HG03175 (cell line): ENCODE results near the gene JAML.

Source experiments
- ATAC-seq: cut with Tn5 transposase; IDR thresholded peaks from one replicate; pipeline ENCODE4 v1.9.1; 2021; ENCODE audit warnings: mild to moderate bottlenecking, moderate library complexity; ENCODE audit not compliant: unreplicated experiment

Gene JAML

DNA sequence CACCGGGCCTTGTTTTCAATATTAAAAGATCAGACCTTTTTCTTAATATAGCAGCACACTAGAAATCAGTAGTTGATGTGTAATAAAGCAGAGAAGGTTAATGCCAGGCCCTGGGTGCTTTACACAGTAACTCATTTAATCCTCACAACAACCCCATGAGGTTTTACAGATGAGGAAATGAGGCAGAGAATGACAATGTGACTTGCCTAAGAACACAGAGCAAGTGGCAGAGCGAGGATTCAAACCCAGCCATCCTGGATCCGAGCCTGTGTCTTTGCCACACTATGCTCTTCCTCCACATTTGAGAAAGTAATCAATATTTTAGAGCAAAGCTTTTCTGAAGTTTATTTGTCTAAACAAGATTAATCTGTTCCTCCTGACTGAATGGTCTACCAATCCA is 7.2 kb downstream of the JAML start:
- no peak for ATAC-seq

DNA sequence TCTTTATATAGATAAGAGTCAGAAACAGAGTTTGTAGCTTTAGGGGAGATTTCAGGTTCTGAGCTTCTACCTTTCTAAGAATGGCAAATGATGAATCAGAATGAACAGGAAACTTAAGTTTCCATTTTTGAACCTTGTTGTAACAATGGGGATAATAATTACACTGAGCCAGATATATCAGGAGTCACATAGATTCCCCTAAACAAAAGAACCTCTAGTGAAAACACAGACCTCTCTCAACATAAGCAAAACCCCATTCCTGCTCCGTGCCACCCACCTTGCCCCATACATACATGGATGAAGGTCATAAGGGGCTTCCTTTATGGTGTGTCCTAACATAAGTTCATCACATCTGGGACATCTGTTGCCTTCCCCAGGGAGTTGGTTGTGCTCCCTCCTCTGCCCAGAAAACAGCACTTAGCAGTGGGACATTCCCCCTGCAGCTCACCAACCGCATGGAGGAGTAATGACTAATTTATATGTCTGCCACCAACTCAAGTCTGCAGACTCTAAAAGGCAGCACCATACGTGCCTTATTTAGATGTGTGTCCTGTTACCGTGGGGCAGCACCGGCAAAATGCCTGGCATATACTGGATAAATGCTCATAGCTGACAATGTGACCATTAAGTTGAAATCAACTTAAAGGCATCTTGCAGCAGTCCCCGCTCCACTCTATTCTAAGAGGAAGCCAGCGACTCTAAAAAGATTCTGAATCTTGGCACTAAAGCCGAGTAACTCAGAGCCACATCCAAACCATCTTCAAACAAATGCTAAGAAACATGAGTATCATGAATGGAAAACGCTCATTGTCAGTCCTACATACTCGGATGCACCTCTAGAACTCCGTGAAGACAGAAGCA is 8.0 kb downstream of the JAML start:
- peak; percentile 46 for ATAC-seq

DNA sequence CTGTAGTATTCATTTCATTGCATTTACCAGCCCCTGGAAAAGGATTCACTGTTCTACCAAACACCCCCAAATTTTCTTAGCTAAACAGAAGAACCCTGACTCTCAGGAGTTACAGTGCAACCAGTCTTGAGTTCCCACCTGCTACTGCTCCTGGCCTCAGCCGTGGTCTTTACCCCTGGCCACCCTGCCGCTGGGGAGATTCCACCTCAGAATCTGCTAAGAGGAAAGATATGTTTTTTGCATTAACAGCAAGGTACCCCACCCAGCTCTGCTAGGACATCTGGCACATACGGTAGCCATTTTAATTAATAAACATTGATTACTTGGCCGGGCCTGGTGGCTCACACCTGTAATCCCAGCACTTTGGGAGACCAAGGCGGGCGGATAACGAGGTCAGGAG is 9.0 kb downstream of the JAML start:
- no peak for ATAC-seq

DNA sequence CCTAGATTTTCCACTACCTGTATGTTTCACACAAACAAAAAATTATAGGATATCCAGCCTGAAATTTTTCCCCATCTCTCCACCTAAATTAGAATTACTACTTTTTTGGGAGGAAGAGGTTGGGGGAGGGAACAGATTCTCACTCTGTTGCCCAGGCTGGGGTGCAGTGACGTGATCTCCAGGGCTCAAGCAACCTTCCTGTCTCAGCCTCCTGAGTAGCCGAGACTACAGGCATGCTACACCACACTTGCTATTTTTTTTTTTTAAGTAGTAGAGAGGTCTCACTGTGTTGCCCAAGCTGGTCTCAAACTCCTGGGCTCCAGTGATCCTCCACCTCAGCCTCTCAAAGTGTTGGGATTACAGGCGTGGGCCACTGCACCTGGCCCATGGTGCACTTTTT is 9.5 kb downstream of the JAML start:
- no peak for ATAC-seq

DNA sequence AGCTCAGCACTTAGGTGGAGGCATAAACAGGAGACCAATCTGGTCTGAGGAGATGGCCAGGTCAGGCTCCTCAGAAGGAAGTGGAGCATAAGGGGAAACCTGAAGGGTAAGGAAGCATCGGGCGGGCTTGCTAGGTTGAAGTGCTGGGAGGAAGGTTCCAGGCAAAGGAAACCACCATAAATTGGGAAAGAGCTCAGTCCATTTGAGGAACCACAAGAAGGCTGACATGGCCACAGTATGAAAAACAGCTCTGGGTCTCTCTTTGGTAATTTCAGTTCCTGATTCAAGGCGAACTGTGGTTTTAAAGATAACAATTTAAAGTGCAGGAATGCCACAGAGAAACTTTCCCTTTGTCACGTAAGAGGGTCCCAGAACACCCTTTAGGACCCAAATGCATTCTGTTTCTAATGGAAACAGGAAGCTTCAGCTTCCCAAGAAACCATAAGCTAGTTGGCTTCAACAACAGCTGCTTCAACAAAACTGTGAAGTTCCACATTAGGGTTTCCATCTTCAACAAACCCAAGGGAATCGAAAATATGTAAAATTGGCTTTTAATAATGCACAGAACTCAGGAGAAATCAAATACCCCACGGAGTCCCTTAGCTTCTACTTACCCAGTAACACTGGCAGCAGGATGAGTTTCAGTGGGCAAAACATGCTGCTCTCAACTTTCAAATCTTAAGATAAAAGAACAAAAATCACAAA is 10.4 kb downstream of the JAML start:
- peak; percentile 42 for ATAC-seq

DNA sequence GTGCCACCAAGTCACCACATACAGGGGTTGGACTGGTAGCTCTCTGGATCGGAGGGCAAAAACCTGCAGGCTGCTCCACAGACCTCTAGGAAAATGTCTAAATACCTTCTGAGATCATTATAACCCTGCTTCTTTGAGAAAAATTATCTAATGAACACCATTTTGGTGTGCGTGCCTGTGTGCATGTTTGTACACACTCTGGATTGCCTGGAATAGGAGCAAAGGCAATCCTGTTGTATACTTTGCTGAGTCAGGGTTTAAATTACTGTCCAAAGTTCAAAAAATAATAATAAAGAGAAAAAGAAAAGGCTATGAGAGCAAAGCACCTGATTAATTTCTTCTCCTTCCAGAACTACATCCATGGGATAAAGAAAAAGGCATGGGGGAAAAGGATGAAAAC is 11.0 kb downstream of the JAML start:
- no peak for ATAC-seq

DNA sequence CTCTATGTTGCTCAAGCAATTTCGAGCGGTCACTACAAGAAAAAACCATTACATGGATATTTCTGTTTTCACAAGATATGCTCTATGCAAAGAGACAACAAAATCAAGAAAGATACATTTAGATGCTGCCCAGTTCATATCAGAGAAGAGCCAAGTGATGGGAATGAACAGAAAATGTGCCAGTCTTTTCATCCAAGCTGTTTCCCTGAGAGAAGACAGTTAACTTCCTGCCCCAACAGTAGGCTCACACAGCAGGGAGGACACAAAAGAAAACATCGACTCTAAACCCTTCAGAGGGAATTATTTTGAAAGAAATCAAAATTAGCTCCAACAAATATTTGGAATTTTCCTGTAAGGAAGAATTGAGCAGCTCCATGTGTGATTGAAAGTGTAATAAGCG is 11.6 kb downstream of the JAML start:
- no peak for ATAC-seq

DNA sequence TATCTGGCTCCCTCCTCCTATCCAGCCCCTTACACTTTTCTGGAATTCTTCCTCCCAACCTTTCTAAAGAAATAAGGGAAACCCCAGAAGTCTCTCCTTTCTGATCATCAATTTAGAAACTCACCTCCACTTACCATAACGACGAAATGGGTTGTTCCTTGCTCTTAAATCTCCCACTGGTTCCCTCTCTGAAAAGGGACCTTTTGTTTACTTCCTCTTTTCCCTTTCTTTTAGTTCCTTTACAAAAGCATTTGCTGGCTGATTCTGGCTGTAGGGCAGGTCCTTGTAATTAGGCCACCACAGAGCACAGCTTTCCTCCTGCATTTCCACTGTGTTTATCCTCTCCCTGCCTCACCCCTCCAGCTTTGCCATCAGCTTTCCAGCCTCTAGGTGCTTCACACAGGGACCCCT is 12.0 kb downstream of the JAML start:
- no peak for ATAC-seq

DNA sequence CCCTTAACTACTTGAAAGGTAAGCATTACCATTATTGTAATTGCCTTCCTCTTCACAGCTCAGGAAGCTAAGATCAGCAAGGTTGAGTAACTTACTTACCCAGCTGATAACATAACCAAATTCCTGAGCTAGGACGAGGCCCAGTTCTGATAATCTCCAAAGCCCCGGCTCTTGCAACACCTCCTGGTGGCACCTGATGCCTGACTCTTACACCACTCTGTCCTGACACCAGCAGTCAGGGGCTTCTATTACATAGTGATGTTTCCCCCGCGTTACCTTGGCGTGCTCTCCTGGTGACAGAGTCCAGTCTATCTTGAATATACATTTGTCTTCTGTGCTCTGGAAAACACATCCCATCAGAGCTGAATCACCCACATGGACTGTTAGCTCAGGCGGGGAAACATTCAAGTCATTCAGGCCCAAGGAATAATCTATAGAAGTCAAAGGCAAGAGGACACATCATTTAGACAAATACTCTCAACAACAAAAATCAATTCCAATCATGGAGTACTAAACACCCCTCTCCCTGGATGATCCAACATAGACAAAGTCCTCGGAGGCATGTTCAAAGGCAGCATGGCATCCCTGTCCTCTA is 12.6 kb downstream of the JAML start:
- no peak for ATAC-seq

DNA sequence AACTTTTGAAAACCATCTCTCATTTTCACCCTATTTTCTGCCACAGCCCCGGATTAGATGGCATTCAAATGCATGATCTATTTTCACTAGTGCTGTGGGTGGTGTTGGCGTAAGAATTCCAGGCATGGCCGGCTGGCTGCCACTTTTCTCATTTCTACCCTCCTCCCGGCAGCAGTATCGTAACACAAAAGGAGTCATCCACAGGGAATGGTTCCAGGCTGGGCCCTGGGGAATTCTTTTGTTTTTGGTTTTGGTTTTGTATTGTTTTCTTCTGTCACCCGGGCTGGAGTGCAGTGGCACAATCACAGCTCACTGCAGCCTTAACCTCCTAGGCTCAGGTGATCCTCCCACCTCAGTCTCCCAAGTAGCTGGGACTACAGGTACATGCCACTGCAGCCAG is 13.8 kb downstream of the JAML start:
- ATAC-seq: no peak

DNA sequence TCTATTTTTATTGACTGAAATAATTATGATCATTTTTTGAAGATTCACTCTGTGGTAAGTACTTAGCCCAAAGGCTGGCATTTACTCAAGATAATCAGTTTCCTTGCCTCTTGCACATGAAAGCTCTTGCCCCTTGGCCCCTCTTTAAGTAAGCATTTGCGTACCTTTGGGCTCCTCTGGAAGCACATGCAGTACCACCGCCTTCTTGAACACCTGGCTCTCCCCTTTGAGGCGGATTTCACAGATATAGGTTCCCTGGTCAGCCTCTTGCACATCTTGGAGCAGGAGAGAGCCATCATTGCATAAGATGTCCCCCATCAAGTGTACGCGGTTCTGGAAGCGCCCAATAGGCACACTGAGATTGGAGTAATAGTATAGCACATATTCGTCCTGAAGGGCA is 14.5 kb downstream of the JAML start:
- no peak for ATAC-seq

DNA sequence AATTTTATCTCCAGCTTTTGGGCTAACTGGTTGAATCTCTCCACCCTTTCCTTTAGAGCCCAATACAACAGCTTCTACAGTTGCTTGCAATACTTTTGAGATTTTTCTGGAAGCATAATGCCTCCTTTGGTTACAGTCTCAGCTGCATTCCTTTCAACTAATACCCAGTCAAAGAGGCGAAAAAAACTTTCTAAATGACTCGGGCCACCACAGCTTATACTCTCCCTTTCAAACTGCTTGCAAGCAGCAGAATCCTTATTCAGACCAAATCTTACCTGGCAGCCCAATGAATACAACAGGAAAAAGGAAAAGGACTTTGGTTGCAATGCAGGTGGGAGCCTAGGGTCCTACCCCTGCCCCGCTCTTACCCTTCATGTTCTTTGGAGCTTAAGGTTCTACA is 15.8 kb downstream of the JAML start:
- ATAC-seq: no peak

DNA sequence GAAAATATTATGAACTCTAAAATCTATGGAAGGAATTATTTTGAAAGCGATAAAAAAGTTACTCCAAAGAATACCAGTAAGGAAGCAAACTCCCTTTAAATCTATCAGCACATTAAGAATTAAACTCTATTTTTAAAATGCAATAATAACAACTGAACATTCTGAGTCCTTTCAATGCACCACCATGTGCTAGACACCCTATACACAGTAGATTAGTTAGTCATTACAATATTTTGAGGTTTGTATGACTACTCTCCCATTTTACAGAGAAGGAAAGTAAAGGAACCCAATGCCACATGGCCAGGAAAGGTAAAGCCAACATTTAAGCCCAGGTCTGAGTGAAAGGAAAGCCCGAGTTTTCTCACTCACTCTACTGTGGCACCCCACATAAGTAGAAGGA is 17.7 kb downstream of the JAML start:
- no peak for ATAC-seq

DNA sequence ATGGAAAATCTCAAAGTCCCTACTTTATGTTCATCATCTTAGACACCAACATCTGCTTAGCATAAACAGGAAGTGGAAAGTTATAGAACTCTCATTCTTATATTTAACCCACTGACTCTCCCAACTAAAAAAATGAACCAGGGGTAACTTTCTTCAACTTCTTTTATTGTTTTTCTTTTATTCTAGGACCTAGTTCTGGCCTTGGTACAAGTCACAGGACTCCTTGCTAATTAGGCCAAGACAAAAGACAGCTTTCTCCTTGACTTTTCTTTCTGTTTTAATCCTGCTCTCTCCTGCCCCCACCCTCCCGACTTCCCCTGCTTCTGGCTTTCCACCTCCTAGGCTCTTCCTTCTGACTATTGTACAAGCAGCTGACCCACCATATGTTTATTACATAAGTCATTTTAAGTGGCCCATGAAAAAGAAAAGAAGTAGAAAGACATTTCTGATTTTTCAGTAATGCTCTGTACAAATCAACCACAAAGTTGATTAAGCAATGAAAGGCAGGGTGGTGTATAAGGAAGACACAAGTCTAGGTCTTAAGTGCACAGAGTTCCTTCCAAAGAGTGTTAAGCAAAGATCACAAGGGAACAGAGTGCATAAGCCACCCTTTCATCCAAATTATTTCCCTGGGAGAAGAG is 18.3 kb downstream of the JAML start:
- ATAC-seq: no peak

DNA sequence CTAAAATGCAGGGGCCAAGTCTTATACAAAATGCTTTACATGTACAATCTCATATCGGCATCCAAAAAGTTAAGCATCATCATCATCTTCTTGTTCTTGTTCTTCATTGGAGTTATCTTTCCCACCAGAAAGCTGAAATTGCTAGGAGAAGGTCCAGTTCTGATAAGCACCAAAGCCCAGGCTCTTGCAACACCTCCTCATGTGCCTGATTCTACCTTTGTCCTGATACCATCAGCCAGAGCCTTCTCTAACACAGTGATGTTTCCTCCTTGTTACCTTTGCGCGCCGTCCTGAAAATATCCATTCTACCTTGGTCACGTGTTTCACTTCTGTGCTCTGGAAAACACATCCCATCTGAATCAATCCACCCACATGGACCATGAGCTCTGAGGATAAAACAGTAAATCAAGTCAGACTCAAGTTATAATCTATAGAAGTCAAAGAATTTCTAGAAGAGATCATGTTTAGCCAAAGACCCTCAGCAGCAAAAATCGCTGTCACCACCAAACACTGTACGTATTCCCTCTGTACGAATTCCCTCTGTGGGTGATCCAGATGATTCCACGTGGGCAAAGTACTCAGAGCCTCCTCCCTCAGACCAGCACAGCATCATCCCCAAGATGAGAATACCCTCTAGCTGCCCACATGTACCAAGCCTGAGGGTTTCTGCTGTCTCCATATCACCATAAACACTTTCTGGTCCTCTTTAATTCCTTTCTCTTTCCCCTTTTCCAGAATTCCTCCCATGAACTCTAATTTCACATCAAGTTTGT is 19.0 kb downstream of the JAML start:
- no peak for ATAC-seq

DNA sequence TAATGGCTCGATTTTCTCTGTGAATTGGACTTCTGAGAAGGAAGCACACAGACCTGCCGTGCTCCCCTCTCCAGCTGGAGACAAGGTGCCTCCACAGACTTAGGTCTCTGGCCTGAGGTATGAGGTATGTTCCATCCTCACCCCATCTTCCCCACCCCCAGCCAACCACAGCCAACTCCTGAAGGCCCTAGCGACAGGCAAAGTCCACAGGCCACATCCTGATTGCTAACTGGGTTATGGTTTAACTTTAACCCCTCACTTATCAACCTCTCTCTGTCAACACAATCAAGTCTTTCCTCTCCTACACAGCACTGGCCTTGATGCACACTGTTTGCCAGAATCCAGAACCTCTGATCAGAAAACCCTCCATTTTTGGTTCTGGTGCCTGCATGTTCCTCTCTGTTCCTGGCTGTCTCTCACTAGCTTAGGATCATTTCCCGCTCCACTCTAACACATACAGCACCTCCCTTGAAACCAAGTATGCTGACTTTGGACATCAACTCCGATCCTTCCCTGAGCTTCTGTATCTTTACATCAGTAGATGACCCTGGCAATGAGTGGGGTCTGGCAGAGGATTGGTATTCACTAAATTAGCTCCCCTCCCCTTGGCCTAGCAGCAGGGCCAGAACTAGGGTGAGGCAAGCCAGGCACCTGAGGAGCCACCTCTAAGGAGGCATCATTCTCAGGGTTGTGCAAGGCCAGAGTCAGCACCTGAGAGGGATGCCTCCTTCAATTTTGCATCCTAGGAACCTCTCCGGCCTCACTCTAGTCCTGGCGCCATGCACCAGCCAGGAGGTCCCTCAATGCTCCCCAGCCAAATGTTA is 22.0 kb downstream of the JAML start:
- ATAC-seq: peak; percentile 67

DNA sequence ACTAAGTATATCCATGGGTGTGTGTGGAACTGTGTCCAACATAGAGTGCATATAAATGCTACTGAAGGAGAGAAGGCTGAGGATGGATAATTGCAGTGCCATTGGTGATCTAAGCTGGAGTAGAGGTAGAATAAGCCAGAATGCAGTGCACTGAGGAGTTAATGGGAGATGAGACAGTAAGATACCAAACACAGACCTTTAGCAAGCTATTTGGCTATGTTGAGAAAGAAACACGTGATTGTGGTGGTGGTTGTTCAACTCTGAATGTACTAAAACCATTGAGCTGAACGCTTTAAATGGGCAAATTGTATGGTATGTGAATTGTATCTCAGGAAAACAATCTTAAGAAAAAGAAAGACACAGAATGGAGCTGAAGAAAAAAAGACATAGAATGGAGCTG is 22.8 kb downstream of the JAML start:
- ATAC-seq: no peak

DNA sequence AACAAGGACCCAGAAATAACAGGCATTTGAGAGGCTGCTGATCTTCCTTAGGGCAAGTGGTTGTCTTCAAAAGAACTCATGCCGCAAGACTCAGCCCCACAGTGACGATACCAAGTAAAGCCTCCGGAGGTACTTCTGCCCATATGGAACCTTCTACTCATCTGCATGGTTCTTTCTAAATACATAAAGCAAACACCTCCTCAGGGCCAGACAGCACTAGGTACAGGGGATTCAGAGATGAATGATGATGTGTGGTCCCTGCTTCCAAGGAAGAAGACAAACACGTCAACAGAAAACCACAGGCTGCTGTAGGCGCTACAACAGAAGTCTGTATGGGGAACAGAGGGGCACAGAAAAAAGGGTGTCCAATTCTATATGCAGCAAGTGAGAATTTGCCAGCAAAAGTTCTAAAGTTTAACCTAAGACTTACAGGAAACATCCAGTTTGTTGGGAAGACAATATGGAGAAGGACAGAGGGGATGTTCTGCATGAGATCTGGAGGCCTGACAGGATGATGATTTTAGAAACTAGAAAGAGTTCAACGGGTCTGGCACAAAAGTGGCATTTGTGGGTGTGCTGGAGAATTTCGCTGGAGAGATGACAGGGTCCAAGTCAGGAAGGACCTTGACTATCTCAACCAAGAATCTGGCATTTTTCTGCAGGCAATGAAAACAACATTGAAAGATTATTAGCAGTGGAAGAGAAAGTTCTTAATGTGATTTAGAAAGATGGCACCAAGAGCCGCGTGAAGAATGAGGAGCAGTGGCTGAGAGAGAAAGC is 23.7 kb downstream of the JAML start:
- no peak for ATAC-seq

DNA sequence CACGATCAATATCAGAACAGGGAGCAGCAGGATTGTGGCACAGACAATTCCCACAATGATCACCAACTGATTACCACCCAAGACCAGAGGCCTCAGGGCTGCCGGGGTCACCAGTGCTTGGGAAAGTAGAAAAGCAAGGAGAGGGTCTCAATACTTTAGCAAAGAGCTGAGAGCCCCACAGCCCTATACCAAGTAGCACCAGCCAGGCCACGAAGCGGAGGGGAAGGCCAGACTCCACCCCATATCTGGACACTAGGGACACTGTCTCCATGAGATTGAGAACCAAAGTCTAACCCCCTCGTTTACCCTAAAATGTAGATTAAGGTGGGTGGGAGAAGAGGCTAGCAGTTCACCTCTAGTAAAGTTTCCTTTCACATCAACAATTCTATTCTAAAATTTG is 24.3 kb downstream of the JAML start:
- ATAC-seq: no peak
